ENCODE data around the gene HCRTR1.

The HCRTR1 gene

DNA sequence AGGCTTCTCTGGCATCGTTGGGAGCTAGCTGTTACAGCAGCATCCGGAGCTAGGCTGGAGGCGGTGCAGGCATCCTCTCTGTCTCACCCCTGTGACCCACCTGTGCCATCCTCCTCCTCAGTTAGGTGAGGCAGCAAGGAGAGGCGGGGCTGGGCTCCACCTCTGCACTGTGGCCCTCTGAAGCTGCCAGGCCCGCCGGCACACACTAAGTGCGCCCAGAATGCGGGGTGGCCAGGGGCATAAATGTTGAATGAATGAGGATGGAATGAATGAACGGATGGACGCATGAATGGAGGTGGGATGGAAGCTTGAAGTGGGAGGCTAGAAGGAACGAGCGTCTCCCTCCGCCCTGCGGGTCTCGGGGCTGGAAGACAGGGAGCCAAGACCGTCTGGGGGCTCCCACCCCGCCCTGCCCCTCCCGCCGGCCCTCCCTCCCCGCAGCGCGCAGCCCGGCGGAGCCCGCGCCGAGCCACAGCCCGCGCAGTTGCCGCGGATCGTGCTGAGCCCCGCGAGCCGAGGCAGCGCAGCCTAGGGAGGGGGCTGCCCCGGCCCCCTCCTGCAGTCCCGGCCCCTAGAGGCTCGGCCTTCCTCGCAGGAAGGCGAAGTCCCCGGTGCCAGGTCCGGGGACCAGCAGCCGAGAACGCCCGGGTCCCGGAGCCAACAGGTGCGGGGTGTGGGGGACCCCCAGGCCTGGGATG lies at the start of gene HCRTR1:
HCRTR1 (plus strand) TSS at position 472 of the 698 bp plus-strand sequence. CDS start 1,504 bp downstream, outside the sequence.
- DNase-seq (ENCODE audit: low spot score) = no peak

DNA sequence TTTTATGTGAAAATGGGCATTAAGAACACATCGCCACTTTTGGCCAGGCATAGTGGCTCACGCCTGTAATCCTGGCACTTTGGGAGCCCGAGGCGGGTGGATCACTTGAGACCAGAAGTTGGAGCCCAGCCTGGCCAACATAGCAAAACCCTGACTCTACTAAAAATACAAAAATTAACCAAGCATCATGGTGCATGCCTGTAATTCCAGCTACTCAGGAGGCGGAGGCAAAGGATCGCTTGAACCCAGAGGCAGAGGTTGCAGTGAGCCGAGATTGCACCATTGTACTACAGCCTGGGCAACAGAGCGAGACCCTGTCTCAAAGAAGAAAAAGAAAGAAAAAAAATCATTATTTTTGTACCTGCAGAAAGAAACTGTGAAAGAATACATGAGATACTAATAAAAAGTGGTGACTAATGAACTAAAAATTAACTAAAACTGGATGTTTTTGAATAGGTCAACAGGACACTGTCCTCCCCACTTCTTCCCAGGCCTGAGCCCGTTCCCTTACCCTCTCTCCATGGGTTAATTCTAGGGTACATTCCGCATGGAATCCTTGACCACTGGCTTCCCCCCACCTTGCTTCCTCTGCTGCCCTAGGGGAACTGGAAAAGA lies 49.4 kb upstream of the HCRTR1 start:
- no peak for DNase-seq (ENCODE audit: low spot score)

DNA sequence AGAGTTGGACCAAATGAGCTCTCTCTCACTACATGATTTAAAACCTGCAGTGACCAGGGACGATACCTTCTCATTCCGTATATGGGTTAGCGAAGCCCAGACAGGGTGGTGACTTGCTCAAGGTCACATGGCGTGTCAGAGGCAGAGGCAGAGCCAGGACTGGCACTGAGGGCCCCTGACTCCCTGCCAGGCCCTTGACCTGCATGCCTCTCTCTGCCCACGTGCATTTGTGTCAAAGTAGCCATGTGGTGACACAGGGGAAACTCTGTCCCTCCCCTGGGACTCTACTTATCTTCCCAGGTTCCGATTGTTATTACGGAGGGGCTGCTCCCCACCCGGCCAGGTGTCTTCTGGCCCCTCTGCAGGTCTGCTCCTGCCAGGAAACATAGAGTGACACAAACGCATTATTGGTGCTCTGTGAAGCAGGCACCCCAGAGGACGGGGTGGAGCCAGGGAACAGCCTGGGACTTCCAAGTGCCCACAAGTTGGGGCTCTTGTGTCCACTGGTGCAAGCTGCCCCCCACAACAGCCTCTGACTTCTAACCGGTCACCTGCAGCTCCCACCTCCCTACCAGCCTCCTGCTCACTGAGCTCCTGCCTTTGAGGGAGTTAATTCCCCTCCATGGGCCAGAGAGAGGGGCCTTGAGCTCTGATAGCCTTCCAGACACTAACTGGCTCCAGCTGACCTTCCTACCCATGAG lies 48.4 kb upstream of the HCRTR1 start:
- DNase-seq (ENCODE audit: low spot score) = no peak

DNA sequence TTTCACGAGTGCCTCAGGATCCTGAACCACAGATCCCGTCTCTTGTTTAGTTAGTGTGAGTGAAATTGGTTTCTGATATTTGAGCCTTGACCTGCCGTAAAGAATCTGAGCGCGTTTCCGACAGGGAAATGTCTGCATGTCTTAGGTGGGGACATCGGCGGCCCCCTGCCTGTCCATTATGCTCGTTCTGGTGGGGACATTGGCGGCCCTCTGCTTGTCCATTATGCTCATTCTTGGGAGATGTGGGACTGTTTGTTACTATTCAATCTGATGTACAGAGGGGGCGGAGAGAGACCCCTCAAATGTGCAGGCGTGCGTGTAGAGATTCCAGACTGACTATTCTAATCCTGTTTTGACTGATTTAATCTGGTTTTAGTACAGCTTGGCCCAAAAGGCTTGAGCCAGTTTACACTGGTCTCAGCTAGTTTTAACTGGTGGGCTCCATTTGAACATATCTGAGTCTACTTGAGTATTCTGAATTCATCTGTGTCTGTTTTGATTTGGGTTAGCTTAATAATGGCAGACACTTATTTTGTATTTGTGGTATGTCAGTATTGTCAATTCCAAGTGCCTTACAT lies 47.8 kb upstream of the HCRTR1 start:
- no peak for DNase-seq (ENCODE audit: low spot score)

DNA sequence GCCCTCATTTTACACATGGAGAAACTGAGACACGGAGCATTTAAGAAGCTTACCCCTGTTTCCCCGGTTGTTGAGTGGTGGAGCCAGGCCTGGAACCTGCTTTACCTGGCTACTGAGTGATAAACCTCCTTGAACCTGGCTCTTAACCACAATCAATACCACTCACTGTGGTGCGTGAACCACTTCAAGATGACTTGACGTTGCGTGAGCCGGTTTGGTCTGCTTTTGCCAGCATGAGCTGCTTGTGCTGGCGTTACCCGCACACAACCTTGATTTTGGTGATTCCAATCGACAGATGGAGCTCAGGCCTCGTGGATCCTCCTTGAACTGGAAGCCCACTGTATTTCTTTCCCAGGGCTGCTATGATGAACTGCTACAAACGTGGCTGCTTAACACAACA lies 47.3 kb upstream of the HCRTR1 start:
- no peak for DNase-seq (ENCODE audit: low spot score)

DNA sequence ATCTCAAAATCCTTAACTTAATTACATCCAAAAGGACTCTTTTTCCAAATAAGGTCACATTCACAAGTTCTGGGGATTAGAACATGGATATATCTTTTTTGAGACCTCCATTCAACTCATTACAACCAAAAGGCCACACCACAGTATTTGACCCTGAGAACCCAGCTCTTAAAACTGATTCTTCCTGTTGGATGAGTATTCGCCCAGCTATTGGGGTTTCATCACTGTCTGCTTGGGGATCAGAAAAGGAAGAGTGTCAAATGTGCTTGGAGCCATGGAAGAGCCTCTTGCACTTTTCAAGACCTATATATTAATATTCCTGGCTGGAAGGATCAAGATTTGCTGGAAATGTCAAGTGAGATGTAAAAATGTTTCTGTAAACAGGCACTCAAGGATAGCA lies 46.6 kb upstream of the HCRTR1 start:
- no peak for DNase-seq (ENCODE audit: low spot score)

DNA sequence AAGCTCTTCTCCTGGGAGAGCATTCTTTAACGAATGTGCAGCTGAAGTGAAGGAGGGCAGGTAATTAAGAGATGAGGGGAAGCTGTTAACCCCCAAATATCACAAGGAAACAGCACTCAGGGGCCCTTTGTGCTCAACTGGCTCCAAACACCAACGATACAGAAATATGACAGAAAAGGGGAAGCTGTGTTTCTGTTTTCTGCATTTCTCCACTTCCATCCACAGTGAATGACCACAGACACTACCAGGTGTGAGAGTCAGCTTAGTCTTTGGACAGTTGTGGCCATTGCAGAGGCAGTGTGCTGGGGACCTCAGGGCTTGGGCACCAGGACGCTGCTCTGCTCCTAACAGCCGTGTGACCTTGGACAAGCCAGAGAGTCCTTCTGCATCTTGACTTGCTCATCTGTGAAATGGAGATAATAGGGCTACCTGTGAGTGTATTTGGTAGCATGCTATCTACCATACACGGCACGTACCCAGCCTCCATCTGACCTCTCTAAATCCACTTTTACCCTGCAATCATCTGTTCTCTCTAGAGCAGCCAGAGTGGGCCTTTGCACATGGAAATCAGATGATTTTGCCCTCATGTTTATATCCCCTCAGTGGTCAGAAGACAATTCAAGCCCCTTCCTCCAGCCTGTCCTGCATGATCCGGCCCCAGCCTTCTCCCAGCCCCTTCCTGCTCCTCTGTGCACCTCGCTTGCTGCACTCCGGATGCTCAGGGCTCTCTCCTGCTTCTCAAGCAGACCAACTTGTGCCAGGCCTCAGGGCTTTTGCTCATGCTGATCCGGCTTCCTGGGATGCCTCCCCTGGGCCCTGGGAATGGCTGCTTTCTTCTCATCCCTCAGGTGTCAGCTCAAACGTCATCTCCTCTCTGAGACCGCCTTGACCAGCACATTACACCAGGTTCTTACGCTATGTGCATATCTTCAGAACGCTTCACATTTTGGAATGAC lies 45.9 kb upstream of the HCRTR1 start:
- no peak for DNase-seq (ENCODE audit: low spot score)

DNA sequence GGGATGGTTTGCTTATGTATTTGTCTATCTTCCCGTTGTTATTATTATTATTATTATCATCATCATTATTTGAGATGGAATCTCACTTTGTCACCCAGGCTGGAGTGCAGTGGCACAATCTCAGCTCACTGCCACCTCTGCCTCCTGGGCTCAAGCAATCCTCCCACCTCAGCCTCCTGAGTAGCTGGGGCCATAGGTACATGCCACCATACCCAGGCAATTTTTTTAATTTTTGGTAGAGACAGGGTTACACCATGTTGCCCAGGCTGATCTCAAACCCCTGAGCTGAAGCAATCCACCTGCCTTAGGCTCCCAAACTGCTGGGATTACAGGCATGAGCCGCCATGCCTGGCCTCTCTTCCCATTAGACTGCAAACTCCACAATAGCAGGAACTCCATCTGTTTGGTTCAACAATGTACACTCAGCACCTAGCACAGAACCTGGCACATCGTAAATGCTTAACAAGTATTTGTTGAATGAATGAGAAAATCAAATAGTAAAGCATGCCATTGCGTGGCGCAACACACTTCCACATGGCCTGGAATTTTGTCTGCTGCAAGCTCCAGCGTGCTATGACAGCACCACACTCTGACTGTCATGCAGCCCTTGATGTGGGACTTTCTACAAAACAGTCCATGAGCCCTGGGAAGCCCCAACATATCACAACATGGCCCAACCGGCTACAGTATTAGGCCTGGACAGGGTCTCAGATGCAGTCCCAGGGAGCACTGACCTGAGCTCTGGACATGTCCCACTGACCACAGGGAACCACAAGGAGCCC lies 45.0 kb upstream of the HCRTR1 start:
- no peak for DNase-seq (ENCODE audit: low spot score)

DNA sequence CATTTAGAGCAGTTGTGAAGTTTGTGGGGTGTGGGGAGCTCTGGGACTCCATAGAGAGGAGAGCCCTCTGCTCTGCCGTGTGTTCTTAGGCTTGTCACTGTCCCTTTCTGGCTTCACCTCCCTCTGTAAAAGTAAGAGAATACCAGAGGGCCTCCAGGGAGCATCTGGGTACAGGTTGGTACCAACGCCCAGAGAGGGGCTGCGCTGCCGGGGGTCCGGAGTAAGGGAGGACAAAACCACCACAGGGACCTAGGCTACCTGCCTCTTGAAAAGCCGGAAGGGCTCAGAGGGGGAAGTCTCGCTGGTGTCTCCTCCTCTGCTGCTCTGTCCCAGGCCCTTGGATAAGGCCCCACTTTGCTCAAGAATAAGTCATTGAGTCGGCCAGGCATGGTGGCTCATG lies 44.2 kb upstream of the HCRTR1 start:
- no peak for DNase-seq (ENCODE audit: low spot score)

DNA sequence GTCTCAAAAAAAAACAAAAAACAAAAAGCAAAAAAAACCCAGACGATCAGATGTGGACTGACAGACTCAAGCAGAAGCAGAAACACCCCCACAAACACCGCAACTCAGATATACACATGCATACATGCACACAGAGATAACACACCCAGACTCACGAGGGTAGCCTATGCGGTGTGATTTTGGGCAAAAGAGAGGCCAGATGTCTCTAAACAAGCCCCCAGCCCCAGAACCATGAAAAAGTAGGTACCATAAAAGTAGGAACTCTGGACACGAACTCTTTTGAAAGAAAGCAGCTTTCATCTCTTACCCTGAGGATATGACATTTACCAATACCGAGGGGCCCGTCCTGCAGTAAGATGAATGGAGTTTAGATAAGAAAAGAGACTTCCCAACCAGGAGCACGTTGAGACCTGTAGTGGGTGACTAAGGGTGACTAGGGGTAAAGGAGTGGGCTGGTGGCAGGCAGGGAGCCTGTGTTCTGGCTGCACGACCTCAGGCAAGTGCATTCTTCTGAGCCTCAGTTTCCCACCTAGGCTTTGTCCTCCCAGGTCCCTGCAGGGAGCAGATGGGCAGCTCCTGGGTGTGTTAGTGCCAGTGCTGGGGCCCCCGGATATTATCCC lies 42.6 kb upstream of the HCRTR1 start:
- DNase-seq (ENCODE audit: low spot score) = no peak

DNA sequence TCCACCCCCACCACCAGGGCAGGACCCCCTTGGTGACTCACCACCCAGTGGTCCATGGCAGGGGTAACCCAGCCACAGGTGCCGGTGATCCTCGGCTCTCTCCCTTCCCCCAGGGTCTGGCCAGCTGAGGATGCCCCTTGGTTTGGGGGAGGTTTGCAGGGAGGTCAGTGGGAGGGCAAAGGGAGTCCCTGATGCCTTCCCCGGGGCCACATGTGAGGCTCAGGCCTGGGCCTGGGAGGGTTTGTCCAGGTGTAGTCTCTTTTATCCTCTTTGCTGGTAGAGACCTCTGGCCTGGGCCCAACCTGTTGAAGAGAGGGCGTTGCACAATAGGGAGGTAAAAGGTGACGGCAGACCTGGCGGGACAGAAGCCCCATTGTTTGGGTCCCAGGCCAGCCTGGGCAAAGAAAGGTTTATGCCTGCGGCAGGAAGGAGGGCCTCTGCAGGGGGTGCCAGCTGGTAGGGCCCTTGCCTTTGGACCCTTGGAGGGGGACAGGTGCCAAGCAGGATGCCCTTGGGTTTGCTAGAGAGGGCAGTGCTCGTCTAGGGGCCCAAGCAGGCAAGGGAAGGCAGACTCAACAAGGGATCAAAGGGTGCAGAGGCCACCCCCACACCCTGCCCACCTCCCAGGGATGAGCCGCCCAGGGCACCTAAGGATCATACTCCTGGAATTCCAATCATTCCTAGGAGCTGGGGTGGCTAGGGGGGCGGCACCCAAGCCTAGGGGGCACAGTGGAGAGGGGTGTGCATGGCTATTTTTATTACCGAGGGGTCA lies 41.9 kb upstream of the HCRTR1 start:
- DNase-seq (ENCODE audit: low spot score) = no peak

DNA sequence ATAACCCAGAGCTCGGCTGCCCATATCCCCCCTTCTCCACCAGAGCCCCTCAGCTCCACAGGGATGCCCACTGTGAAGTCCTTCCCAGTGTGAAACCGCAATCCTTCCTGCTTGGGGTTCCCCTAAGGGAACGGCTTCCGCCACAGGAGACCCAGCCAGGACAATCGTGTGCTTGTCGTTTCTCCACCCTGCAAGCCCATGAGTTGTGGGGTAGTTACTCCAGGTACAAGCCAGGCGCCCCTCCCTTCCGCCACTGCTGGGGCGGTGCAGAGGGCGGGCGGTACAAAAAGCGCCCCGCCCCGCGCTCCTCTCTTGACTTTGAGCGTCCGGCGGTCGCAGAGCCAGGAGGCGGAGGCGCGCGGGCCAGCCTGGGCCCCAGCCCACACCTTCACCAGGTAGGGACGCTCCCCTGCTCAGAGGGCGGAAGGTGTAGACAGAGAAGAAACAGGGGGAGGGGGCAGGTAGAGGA lies 41.3 kb upstream of the HCRTR1 start, which contains the start of gene TINAGL1:
TINAGL1 (plus strand) TSS at position 315 of the 469 bp plus-strand sequence. CDS start 634 bp downstream, outside the sequence.
- DNase-seq (ENCODE audit: low spot score) = no peak

DNA sequence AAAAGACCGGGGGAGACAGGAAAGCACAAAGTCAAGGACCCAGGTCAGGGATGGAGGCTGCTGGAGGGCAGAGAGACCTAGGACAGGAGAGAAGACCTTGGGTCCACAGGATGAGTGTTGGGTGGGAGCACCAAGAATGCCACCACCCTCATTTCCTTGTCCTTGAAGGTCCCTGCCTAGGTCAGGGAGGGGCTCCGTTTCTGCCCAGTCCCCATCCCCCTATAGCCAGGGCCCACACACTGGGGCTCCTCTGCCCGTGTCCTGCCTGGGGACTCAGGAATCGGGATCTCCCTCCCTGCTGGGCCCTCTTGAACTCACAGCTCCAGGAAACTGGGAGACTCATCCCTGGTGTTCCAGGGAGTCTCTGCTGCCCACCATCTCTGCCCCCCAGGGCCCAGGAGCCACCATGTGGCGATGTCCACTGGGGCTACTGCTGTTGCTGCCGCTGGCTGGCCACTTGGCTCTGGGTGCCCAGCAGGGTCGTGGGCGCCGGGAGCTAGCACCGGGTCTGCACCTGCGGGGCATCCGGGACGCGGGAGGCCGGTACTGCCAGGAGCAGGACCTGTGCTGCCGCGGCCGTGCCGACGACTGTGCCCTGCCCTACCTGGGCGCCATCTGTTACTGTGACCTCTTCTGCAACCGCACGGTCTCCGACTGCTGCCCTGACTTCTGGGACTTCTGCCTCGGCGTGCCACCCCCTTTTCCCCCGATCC lies 40.6 kb upstream of the HCRTR1 start:
- no peak for DNase-seq (ENCODE audit: low spot score)

DNA sequence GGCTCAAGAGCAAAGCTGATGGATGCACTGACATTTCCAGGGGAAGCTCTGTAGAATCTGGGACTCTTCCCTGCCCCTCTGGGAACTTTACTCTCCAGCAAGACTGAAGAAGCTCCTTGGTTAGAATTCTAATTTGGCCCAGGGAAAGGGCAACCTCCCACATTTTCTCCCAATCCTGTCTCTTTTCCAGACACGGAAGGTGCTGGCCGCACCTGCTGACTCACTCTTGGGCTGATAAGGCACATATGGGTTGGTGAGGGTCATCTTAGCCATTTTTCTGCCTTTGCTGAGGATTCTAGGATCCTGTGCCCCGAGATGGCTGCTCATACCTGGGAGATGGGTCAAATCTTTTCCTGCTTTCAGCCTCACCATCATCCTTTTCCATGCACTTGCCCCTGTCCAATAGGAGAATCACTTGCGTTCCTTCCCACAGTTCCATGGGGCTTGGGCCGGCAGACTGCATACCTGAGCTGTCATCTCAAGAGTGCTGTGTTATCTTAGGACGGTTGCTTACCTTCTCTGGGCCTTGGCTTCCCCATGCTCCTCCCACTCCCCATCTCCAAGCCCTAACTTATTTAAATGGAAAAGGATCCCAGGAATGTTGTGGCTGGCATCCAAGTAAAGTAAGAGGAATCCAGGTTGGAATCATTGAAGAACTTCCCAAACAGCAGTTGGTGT lies 39.8 kb upstream of the HCRTR1 start:
- no peak for DNase-seq (ENCODE audit: low spot score)

DNA sequence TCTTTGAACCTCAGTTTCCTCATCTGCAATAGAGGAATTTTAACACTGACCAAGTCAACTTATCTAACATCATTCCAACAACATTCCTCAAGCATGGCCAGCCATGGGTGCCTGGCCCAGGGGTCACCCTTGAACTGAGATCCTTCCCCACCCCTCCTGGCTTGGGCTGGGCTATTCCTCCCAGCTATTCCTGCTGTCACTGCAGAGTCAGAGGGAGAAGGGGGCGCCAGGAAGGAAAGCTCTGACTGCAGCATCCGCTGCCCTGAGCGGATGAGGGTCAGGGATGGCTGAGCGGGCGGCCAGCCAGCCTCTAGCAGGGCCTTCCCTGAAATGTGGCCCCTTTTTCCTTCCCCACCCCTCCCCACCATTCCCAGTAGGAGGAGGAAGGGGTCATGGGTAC lies 38.1 kb upstream of the HCRTR1 start:
- no peak for DNase-seq (ENCODE audit: low spot score)

DNA sequence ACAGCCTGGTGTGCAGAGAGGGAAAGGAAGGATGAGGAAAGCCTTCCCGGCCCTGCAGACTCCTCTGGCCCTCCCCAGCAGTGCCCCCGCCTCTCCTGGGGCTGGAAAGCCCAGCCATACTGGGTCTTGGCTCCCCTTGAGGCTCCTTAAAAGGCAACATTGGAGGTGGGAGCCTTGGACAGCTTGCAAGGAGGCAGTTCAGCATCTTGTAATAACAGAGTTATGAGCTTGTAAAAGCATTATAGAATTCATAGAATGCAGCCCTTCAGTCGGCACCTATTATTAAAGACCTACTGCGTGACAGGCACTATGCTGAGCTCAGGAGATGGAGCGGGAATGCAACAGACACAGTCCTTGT lies 37.0 kb upstream of the HCRTR1 start:
- no peak for DNase-seq (ENCODE audit: low spot score)

DNA sequence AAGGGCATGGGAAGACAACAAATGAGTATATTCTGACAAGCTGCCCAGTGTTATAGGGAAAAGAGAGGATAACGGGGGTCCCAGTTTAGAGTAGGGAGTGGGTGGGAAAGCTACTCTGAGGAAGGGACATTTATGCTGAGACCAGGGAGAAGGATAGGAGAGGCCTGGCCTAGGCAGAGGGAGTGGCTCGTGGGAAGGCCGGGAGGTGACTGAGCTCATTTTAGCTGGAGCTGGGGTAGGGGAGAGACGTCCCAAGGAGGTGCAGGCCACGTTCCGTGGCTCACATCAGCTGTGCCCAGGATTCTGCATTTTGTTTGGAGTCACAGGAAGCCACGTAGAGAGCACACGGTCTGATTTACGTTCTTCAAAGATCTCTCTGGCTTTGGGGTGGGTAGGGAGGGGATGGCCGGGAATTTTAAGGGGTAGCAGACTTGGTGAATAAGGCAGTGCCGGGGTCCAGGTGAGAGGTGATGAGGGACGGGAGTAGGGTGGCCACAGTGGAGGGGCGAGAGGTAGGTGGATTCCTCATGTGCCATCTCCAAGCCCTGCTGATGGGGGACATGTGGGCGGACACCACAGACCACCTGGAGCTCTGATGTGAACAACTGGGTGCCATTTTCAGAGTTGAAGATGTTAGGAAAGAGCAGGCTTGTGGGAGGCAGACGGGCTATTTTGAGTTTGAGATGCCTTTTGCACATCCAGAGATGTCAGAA lies 36.4 kb upstream of the HCRTR1 start:
- no peak for DNase-seq (ENCODE audit: low spot score)
